NK-92 treated with Interleukin-12 subunit alpha and Interleukin-12 subunit beta, amount 100 ng/mL, for 24 hours (cell line): Measurements from ENCODE around the gene SLTM.
"Not testable (repeated sequence)": the region's sequence is repeated elsewhere in the genome, so short reads cannot be mapped to it uniquely, and the experiment has no call there.

Experiments
- DNase-seq: peaks from one replicate; lab custom pipeline; 2025; lab: John Stamatoyannopoulos, UW

Gene SLTM

DNA sequence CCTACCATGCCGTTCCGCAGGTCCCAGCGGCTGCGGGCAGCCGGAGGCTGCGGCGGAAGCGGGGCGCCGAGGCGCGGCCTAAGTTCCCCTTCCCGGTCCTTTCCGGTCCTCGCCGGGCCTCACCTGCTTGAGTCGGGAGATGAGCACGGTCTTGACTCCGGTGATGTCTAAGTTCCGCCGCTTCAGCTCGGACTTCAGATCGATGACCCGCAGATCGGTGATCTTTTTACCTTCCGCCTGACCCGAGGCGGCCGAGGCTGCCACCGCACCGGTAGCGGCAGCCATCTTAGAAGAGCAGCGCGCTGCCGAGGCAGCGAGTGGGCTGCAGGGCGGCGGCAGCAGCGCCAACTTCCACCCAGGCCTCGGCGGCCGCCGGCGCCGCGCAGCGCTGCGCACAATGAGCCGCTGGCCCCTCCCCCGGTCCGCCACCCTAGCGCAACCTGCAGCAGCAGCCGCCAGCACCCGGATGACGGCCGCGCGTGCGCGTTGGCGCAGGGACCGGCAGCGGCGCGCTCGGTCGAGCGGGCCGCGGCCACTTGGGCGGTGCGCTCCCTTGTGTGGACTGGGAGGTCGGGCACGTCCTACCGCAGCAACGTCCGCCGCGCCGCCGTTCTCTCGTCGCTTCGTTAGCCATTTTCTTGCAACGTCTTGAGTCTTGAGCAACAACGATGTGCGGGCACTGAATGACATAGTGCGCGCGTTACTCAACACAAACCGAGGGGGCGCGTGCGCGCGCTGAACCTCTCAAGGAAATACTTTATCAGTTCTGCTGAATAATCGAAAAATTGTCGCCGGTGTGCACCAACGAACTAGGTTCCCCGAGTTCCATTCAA lies at the start of gene SLTM:
Gene SLTM, minus strand, starts transcription at position 399 of the 833 bp plus-strand sequence. Its CDS starts 114 bp downstream, at position 285.
- peak; percentile 95 for DNase-seq

DNA sequence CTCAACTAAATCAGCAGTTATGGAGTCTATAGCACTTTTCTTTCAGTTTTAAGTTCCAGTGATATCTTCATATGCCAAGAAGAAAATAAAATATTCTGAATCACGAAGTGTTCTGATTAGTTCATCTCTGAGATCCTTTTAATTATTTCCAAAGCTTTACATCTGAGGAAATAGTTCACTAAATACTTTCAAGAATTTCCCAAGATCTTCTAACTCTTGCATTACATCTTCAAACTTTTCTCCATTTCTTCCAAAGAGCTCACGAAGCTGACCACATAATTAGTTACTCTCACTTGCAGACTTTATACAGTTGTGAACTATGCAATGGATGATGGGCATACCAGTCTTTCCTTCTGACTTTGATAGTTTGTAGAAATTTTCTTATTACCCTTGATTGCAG lies 49.8 kb upstream of the SLTM start:
- no peak for DNase-seq

DNA sequence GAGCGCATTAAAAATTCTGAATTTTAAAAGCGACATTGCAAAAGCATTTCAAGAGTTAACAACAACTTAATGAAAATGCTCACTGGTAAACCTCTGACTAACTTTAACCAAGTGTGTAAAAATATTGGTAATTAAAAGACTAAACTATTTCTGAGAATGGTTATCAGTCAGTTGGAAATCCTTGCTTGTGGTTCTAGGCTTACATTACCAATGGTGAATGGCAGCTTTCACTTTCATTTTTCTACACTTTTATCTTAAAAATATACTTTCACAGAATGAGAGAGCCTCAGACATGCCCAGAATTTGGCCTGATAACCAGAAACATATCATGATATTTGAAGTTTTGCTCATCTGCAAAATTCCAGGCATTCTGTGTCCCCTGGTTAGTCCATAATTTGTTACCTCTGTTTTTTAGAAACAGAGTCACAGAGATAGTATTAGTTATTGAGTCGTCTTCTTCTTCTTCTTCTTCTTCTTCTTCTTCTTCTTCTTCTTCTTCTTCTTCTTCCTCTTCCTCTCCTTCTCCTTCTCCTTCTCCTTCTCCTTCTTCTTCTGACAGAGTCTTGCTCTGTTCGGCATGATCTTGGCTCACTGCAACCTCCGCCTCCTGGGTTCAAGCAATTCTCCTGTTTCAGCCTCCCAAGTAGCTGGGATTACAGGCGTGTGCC lies 48.5 kb upstream of the SLTM start:
- DNase-seq = no peak

DNA sequence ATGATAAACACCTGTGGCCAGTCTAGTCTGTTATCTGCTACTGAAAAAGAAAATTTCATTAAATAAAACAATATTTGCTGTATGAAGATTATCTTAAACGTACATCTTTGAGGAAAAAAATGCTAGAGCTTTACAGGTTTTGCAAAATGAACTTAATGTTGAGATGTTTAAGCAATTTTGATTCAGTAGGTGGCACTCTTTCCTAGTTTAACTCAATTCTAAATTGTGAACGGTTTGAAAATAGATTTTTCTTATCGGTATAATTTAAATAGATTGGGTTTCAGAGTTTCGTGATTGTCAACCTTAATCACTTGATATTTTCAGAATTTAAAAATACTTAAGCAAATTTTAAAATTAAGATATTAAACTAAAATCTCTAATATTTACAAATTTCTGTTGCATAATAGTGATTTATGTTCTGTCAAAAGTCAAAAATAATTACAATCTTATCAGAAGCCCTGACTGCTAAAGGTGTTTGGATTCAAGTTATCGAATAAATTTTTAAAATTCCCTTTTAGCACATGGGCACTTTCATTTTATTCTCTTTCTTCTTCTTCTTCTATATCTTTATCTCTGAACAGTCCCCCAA lies 47.0 kb upstream of the SLTM start:
- no peak for DNase-seq

GRCh38 chr15:58977887-58978286 lies 44.4 kb upstream of the SLTM start:
- no peak for DNase-seq

- no peak for DNase-seq
Observed at GRCh38 chr15:58967479-58967878, 34.0 kb upstream of the SLTM start.

- DNase-seq = no peak
Observed at GRCh38 chr15:58966698-58967097, 33.2 kb upstream of the SLTM start.

DNA sequence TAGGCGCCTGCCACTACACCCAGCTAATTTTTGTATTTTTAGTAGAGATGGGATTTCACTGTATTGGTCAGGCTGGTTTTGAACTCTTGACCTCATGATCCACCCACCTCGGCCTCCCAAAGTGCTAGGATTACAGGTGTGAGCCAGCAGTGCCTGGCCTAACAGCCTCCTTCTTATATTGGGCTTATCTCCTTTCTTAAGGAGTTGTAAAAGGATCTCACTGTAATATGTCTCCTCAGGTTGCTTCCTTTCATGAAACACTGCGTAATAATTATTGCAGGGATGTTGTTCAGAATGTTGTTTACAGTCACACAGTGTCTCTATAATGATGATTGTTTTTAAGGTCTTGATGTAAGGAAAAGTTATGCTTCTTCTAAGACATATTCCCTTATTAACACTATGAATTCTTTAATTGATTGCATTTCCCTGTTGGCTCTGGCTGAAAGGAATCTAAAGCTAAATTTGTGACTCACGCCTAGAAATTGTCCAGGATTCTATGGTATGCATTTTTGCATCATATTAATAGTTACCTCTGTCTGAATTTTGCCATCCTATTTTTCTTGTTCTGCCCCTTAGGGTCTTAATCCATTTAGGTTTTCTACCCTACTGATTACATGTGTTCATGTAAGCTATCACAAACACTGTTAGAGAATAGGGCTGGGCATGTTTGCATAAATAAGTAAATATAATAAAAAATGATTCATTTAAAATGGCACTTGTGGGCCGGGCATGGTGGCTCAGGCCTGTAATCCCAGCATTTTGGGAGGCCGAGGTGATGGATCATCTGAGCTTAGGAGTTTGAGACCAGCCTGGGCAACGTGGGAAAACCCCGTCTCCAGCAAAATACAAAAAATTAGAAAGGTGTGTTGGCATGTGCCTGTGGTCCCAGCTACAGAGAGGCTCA lies 29.4 kb upstream of the SLTM start:
- DNase-seq = no peak

DNA sequence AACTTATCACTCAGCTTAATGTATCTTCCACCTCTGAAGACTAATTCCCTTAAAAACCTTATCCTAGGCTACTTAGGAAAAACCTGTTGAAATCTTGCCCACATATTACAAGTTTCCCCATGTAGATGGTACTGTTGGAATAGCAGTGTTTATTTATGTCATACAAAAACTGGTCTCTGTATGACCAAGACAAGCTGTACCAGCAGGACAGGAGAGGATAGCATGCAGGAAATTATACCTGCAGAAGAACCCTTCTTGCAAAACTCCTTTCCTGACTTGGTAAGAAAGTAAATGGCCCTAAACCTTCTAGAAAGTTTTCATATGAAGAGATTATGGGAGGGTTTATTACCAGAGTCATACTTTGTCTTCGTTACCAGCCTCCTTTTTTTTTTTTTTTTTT lies 28.7 kb upstream of the SLTM start:
- DNase-seq = no peak

DNA sequence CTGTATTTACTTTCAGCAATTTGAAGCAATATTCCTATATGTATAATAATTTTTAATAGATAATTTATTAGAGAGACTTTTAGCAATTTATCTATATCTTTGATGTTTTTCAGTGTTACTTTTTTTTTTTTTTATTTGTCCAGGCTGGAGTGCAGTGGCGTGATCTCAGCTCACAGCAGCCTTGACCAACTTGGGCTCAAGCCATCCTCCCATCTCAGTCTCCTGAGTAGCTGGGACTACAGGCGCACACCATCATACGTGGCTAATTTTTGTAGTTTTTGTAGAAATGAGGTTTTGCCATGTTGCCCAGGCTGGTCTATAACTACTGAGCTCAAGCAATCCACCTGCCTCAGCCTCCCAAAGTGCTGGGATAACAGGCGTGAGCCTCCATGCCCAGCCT lies 25.3 kb upstream of the SLTM start:
- DNase-seq = no peak

DNA sequence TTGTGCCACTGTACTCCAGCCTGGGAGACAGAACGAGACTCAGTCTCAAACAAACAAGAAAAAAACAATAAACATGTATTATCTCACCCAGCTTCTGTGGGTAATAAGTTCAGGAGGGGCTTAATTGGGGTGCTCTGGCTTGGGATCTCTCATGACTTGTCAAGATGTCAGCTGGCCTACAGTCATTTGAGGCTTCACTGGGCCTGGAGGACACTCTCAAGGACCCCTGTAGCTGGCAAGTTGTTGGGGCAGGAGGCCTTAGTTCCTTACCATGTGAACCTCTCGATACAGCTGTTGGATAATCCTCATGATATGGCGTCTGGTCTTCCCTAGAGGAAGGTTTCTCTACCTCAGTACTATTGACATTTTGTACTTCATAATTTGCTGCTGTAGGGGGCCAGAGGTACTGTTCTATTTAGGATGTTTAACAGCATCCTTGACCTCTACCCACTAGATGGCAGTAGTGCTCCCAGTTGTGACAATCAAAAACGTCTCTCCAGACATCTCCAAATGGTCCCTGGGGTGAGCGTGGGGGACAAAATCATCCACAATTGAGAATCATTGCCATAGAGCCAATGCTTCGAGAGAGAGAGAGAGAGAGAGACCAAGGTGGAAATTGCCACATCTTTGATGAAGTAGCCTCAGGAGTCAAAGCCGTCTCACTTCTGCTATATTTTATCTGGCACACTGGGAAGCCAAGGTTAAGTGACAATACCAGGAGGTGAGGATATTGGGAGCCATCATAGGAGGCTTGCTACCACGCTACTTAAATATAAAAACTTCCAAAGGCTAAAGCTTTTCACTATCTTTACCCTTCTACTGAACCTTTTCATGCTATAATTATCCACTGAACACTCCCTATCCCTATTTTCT lies 23.9 kb upstream of the SLTM start:
- peak; percentile 42 for DNase-seq

DNA sequence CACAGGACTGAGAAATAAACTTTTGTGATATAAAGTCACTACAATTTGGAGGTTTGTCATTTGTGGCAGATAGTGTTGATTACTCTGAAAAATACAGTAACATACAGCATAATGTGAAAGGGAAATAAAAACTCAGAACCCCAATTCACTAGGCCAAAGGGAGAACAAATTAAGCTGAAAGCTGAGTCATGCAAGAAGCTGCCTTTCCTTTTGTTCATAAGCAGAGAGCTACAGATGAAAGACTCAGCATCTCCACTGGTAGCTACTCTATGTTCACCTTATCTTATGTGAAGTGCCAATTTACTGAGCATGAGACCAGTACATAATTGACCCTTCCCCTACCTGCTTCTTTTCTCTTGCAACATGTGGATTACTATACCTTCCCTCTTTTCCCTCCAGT lies 19.3 kb upstream of the SLTM start:
- no peak for DNase-seq

GRCh38 chr15:58951388-58952007 lies 18.0 kb upstream of the SLTM start:
- no peak for DNase-seq

DNA sequence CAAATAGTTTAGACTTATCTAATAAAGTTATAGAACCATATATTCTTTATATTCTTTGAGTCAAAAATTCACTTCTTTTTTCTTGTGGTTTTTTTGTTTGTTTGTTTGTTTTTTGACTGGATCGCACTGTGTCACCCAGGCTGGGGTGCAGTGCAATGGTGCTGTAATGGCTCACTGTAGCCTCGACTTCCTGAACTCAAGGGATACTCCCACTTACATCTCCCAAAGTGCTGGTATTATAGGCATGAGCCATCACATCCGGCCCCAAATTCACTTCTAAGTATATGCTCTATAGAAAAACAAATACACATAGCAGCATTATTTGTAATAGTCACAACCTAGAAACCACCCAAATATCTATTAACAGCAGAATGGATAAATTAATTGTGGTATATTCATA lies 13.7 kb upstream of the SLTM start:
- DNase-seq = no peak

DNA sequence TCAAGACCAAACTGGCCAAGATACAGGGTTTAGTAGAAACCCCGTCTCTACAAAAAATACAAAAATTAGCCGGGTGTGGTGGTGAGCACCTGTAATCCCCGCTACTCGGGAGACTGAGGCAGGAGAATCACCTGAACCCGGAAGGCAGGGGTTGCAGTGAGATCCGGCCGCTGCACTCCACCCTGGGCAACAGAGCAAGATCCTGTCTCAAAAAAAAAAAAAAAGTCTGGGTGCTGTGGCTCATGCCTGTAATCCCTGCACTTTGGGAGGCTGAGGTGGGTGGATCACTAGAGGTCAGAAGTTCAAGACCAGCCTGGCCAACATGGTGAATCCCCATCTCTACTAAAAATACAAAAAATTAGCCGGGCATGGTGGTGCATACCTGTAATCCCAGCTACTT lies 1.5 kb upstream of the SLTM start:
- not testable (repeated sequence) for DNase-seq

- DNase-seq = no peak
Observed at GRCh38 chr15:58934521-58934920, 1.0 kb upstream of the SLTM start.

DNA sequence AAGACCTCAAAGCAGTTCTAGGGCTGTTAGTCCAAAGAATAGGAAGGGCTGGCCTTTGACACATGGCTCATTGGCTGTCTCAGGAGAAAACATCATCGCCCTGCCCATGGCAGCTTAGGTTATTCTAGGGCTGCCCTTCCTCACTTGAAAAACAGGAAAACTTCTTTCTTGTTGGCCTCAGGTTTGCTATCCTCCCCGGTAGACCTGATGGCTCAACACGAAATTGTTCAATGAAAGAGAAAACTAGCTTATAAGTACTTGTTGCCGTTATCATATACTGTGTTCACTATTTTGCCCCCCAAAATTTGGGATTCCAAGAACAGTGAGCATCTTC lies 602 bp upstream of the SLTM start:
- no peak for DNase-seq

GRCh38 chr15:58932710-58933280 lies 684 bp downstream of the SLTM start:
- no peak for DNase-seq

DNA sequence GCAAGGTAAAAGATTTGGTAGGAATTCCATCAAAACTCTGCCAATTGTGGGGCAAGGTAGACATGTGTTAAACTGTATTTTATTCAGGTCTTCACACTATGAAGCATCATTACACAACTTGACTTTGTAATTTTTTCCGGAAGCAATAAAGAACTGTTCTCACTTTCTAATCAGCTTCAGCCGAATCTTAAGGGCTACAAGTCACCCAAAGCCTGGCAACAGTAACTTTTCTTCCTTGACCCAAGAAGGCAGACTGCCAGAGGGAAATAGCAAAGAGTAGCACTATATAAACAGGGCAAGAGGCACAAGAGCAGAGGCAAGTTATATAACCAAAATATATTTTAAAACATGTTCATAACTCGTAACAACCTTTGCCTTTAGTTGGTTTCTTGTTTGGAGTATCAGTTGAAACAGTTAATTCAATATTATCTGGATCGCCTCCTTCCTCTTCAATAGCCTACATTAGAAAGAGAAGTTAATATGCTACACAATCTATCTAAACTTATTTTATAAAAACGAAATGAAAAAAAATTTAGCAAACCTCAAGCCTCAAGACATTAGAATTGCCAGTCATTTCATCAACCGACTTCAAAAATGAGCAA lies 1.4 kb downstream of the SLTM start:
- DNase-seq = no peak

- DNase-seq = no peak
Observed at GRCh38 chr15:58929891-58930416, 3.5 kb downstream of the SLTM start.
